Islet of Langerhans (tissue), 1 donor: ENCODE measurements around the gene CHST2.

ENCODE experiments used
- FAIRE-seq: peaks from one replicate; lab custom pipeline; 2011; peaks lifted over from hg19 to GRCh38; lab: Jason Lieb, UNC

CHST2 gene

DNA sequence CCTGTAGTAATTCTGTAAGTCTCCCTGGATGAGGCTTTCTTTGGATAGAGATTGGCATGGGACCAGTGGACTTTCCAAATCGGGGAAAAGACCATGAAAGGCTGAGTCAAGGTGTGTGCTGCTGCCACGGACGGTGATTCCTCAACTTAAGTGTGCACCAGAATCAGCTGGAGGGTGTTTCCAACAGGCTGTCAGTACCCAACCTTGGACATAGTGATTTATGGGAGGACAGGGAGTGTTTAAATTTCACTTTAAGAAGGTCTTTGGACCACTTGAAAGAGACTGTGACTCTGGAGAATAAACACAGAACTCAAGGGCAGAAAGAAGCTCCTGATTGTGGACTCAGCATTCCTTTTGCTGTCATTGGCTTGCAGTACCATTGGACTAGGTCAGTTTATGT is 20.4 kb upstream of the CHST2 start:
- no peak for FAIRE-seq

DNA sequence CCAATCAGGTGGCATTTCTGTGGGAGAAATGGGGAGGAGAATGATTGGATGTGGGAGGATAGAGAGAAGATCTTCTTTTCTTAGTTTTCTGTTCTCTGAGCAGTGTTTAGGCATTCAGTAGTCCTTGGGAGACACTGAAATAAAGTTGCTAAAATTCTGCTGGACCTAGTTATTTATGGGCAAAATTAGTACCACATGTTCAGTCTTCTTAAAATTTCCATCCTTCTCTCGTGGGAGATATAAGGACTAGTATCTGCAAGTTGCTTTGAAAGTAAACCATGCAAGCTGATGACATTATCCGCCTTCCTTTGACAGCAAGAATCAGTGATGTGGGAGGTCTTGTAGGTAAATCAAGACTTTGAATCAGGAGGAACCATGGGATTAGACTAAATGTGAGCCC is 19.9 kb upstream of the CHST2 start:
- FAIRE-seq: no peak

DNA sequence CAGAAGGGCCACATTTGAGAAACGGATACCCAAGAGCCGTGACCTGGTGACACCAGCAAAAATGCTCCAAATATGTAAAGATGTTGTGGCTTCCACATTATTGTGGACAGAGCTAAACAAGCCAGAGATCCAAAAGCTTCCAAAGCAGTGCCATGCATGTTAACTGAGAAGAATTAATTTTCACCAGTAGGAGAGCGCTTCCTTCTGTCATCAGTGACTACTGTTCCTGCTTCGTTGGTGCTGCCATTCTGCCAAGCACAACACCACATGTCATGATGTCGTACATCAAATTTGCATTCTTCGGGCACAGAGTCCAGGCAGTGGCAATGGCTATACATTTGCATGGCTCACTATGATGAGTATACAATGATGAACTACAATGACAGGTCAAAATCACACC is 19.1 kb upstream of the CHST2 start:
- no peak for FAIRE-seq

DNA sequence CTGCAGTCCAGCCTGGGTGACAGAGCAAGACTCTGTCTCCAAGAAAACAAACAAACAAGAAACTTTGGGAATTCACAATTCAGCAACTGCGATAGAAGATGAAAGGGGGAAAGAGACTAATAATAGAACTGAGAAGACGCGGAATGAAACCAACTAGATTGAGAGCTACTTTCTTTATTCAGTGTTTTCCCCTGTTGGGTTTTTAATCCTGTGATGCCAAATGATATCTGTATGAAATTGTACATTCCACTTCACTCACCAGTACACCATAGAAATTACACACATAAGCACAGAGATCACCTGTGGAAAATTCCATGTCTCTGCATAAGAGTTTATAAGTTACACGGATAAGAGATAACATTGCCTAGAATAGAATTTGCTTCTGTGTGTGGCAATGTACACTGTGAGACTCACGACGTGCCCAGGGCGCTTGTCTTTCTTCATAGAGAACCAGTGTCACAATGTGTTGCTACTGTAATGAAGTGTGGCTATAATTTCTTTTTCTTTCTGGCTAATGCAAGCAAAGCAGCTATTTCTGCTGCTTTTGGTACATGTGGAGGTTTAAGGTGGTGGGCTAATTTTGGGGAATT is 17.7 kb upstream of the CHST2 start:
- no peak for FAIRE-seq

DNA sequence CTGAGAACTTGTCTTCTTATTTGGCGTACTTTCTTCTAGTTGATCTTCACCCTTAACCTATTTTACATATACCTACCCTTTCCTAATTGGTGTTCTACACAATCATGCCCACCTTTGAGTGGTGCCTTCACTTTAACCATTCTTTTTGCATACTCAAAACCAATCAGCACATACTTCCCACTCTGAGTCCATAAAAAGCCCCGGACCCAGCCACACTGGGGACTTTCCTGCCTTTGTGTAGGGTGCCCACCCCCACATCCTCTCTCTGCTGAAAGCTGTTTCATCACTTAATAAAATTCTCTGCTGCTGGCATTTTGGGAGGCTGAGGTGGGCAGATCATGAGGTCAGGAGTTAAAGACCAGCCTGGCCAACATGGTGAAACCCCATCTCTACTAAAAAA is 15.9 kb upstream of the CHST2 start:
- FAIRE-seq: no peak

DNA sequence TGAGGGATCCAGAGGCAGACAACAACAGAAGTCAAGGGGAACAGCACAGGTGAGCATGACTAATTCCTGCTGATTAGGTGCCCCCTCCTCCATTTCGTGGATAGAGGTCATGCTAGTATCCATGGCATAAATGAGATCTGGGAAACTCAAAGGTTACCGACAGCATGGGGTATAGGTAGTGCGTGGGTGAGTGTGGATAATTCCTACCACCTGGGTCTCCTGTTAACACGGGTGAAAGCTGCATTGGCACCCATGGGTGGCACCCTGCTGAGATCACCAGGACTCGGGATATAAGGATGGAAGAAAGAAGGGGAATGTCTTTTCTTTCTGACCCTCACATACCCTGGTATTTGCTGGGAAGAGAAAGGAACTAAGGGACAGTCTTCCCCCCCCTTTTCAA is 14.4 kb upstream of the CHST2 start:
- FAIRE-seq: no peak

DNA sequence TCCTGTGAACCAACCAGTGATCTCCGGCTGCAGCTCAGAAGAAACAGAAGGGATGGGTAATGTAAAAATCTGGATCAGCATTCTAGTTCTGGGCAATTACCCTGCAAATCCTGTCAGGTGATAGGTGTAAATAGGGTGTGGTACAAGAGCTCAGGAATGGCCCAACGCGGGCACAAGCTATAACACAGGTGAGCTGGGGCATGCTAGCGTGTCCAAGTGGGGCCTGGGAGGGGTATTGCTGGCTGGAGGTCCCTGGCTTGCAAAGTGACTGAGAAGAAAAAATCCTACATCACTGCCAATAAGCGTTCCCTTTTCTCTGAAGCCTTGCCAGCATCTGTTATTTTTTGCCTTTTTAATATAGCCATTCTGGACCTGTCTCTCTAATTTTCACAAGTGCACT is 9.7 kb upstream of the CHST2 start:
- no peak for FAIRE-seq

DNA sequence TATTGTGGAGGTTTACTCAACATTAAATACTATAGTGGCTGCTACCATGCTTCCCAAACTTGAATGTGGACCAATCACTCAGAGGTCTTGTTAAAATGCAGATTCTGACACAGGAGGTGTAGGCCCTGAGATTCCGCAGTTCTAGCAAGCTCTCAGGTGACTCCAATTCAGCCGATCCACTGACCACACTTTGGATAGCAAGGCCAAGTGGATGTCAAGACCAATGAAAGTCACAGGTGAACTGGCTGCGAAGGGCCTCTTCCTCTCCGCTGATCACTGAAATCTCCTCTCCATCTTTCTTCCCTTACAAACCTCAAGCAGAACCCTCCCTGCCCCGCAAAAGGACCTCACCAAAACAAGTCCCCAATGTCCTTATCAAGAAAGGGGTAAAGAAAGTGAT is 9.2 kb upstream of the CHST2 start:
- no peak for FAIRE-seq

DNA sequence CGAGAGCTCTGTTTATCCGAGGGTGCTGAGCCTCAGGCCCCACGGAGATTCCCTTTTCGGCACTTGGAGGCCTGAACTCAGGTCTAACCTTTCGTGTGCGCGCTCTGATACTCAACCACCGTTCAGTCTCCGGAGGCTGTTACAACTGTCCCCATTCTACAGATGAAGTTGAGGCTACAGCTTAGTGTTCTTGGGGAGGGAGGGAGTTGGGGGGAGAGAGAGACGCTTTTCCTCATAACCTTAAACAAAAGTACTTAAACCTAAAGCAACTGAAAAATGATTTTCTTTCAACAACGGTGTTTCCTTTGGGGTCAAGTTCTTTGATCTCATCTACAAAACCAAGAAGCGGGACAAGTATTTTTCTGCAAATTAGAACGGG is 952 bp upstream of the CHST2 start:
- no peak for FAIRE-seq

DNA sequence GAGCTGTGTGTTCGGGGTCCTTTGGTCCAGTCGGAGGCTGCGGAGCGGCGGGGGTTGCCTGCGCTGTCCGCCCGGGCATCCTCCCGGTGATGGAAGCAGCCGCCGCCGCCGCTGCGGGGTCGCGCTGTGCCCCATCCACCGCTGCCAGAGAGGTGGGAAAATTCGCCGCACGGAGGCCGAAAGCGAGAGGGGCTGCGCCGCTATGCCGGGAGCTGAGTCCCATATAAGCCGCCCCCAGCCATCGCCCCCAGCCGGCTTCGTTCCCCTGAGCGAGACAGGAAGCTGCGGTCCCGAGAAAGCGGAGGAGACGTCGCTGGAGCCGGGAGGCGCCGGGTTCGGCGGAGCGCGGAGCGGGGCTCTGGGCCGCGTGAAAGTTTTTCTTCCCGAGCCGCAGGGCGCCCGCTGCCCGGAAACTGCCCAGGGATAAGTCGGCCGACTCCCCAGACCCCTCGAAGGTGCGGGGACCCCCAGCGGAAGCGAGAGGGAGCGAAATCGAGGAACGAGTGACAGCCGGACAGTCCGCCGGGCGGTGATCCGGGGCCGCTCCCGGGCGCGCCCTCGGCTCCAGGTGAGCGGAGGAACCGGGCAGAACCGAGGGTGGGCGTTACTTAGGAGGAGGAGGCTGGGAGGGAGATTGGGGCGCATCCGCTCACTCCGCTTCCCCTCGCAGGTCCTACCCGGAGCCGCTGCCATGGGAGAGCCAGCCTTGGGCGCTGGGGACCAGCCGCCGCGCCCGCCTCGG is 574 bp downstream of the CHST2 start:
- FAIRE-seq: no peak

DNA sequence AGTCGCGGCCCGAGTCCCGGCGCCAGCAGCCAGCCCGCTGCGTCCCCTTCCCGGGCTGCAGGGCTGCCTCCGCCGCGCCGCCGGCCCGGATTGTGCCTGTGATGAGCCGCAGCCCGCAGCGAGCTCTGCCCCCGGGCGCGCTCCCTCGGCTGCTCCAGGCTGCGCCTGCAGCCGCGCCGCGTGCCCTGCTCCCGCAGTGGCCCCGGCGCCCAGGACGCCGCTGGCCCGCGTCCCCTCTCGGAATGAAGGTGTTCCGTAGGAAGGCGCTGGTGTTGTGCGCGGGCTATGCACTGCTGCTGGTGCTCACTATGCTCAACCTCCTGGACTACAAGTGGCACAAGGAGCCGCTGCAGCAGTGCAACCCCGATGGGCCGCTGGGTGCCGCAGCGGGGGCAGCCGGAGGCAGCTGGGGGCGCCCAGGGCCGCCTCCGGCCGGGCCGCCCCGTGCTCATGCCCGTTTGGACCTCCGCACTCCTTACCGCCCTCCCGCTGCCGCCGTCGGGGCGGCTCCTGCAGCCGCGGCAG is 1.2 kb downstream of the CHST2 start:
- no peak for FAIRE-seq

DNA sequence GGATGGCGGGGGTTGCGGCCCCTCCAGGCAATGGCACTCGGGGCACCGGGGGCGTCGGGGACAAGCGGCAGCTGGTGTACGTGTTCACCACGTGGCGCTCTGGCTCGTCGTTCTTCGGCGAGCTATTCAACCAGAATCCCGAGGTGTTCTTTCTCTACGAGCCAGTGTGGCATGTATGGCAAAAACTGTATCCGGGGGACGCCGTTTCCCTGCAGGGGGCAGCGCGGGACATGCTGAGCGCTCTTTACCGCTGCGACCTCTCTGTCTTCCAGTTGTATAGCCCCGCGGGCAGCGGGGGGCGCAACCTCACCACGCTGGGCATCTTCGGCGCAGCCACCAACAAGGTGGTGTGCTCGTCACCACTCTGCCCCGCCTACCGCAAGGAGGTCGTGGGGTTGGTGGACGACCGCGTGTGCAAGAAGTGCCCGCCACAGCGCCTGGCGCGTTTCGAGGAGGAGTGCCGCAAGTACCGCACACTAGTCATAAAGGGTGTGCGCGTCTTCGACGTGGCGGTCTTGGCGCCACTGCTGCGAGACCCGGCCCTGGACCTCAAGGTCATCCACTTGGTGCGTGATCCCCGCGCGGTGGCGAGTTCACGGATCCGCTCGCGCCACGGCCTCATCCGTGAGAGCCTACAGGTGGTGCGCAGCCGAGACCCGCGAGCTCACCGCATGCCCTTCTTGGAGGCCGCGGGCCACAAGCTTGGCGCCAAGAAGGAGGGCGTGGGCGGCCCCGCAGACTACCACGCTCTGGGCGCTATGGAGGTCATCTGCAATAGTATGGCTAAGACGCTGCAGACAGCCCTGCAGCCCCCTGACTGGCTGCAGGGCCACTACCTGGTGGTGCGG is 1.9 kb downstream of the CHST2 start:
- no peak for FAIRE-seq

DNA sequence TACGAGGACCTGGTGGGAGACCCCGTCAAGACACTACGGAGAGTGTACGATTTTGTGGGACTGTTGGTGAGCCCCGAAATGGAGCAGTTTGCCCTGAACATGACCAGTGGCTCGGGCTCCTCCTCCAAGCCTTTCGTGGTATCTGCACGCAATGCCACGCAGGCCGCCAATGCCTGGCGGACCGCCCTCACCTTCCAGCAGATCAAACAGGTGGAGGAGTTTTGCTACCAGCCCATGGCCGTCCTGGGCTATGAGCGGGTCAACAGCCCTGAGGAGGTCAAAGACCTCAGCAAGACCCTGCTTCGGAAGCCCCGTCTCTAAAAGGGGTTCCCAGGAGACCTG is 2.5 kb downstream of the CHST2 start:
- no peak for FAIRE-seq

DNA sequence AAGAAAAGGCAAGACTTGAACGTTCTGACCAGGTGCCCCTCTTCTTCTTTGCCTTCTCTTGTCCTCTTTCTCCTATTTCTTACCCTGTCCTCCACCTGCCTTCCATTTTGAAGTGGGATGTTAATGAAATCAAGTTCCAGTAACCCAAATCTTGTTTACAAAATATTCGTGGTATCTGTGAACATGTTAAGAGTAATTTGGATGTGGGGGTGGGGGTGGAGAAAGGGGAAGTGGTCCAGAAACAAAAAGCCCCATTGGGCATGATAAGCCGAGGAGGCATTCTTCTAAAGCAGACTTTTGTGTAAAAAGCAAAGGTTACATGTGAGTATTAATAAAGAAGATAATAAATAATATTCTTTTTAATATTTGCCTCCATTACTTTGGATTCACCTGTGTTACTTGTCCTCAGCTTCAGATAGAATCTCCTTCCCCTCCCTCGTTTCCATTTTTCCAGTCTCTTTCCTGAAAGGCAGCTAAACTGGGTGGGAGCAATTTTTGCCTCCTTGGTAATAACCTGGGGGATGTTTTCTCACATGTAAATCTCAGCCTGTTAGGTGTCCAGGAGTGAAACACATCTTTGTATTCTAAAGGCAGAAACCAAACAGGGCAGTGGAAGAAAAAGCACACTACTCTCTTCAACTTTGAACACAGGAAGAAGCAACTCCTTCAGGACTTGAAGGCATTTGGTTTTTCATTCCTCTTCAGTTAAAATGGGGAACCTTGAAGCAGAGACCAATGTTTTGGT is 3.2 kb downstream of the CHST2 start:
- FAIRE-seq: no peak

DNA sequence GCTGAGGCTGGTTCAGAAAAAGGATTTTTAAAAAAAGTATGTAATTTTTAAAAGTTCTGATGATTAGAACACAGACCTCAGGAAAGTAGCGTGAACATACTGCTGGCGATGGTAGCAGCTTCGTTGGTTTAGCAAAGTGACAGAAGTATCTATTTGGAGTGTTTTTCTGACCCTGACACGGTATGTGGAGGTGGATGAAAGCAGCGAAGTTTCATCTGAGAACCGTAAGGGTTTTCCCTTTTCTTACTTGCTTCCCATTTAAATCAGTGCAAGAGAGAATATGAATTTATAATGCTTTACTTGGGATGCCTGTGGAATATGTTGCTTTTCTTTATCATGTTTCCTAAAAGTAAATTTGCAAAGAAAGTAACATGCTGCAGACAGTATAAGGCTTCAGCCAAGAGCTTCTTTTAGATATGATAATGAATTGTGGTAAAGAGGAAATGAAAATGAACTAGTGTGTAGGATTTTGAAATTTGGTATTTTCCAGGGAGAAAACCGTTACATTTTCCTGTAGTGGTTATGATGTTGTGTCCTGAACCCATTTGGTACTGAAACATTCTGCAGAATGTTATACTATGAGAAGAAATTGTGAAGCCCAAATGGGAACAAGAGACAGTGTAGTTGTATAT is 3.9 kb downstream of the CHST2 start:
- no peak for FAIRE-seq

DNA sequence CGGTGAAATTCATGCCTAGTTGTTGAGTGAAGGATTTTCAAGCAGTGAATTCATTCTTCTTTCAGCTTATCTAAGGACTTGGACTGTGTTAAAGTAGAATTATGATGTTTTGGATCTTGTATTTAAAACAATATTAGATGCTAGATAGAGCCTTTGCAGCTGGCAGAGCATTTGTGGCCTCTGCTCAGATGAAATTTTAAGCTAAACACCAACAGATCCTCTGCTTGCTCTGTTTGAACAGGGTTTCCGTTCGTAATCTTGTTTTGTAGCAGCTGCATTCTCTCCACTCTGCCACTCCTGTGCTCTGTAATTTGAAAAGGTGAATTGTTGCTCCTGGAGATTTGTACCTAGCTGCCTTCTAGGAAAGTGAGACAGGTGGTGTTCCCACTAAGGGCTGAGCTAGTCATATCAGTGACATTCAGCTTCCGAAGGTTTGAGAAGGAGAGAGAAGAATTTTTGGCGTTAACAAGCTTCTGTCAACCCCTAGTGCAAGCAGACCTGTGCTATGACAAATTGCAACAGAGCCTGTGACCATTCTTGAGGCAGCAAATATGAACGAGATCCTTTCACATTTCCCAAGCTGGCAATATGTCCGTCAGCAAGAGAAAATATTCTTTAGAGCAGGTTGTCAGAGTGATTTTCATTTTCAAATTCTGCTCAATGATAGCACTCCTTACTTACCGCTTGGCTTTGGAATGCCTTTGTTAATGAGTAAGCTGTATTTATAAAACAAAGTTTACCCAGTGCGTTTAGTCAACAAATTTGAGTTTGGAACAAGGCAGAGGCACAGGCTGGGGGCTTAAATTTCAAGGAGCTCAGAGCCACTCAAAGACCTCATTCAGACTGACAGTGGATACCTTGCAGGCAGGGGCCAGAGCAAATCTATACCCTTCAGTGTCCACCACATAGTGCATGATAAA is 5.3 kb downstream of the CHST2 start:
- FAIRE-seq: no peak

DNA sequence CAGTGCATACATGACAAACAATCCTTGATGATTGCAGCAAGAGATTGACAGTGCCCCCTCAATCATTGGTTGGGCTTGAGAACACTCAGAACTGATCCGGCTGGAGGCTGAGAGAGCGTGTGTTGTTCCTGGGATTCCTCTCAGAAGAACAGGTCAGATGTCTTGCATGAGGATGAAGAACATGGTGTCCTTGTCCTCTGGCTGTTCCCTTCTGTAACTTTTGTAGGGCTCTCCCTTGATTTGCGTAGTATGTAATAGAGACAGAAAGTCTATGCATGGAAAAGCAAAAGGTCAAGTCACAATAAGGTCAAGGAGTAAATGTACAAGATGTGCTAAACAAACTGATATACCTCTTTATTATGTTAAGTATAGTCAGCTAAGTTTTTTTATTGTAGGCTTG is 8.2 kb downstream of the CHST2 start:
- no peak for FAIRE-seq

DNA sequence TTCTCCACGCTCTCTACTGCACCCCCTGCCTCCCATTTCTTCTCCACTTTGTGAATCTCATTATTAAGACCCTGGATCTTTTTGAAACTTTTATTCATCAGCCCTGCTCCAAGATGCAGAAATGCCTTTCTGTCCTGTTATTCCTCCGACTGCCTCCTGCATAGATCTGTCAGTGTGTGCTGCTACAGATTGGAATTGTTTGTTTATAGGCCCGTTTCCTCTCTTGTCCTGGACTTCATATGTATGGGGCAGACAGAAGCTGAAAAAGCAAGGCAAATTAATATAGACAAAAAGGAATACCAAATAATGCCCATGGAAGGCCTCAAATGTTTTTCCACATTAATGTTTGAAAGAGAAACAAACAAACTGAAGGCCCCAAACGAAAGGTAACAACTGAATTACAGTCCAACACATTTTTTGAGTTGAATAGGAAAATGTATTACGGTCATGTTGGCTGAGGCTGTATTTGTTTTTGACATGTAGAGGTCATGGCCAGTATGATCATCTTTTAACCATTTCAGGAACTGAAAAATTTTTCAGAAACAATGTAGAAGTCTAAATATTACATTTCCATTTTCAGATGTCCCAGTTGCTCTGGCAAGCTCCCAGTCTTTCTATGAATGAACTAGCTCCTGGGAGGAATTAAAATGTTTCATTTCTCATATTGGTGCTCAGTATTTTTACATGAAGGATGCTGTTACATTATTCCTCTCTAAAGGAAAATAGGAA is 8.8 kb downstream of the CHST2 start:
- no peak for FAIRE-seq

DNA sequence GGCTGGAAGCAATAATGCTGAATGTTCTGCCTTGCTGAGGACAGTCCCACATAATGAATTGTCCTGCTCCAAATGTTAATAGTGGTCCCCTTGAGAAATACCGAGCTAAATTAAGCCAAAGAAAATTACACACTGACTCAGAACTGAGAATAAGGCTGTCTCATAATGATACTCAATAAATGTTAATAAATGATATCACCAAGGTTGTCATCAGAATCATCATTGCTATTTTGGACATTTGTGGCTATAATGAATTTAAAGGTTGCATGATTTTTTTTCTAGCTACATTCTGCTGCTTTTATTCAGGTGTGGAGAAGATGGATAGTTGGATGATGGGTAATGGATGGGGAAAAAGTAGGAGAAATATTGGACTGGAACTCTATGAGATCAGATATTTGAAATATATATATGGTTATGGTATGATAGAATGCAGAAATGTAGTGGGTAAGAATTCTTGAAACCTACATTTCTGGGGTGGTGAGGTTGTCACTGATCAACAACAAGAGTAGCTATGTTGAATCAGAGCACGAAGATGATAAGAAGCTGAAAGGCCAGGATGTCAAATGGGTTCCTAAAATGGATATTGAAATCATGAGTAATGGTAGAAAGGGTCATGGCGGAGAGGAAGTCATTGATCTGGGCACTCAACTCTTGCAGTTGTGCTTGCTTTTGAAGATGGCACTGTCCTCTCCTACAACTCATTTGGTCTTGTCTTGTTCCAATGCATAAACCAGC is 12.8 kb downstream of the CHST2 start:
- FAIRE-seq: no peak

DNA sequence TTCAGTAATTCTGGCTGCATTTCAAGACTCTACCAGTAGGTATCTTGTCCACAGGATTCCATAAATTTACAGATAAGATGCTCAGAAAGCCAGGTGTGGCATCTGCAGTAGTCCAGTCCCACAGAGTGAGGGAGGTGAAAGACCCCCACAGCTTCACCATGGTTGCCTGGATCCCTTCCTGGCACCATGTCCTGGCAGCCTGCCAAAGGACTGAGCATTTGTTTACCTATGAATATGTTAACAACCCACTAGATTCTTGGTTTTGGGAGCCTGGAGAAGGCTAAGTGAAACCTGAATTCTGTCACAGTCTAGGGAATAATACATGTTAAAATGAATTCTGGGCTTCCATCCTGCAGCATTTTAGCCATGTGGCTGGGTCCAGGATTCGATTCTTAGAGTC is 14.9 kb downstream of the CHST2 start:
- no peak for FAIRE-seq
